ENCODE measurements around the gene RPL13. TPM values are rescaled to one million over a fixed set of nuclear protein-coding genes. Genes with fewer than 3 reads are reported as not detected.

The RPL13 gene
- total RNA-seq, 4 donors from 2014 or later: 1,597 to 3,276 (median 2,603) TPM

- TF ChIP-seq POLR2A (IDR thresholded peaks at IDR 0.05) (no peak), CTCF (IDR thresholded peaks at IDR 0.05) (no peak)
- Histone ChIP-seq H3K4me3 (no peak overlapping the region), H3K27me3 (no peaks in the 10 kb centered on the region), H3K4me1 (peaks cover 0 to 32% (median 14%) of the 10 kb centered on the region in 4 donors), H3K27ac (peak overlapping the region in 2 of 4 donors; percentile 16 to 17), H3K36me3 (peaks cover 0 to 51% (median 0%) of the 10 kb centered on the region in 3 donors), H3K9me3 (no peaks in the 10 kb centered on the region)
- no peak for DNase-seq
Measured at GRCh38 chr16:89557690-89558490, 2.6 kb upstream of the RPL13 start.

GRCh38 chr16:89561142-89561883 lies 831 bp downstream of the RPL13 start:
- Histone ChIP-seq H3K4me1 (peaks cover 4 to 67% (median 35%) of the 10 kb centered on the region in 4 donors), H3K9me3 (no peaks in the 10 kb centered on the region), H3K27ac (peak overlapping the region; percentile 95 to 96 (median 96)), H3K4me3 (peak overlapping the region; percentile 69 to 92 (median 74)), H3K27me3 (no peaks in the 10 kb centered on the region), H3K36me3 (peaks cover 0 to 36% (median 0%) of the 10 kb centered on the region in 3 donors)
- DNase-seq: no peak
- TF ChIP-seq CTCF (IDR thresholded peaks at IDR 0.05): no peak
- no peak for TF ChIP-seq POLR2A (IDR thresholded peaks at IDR 0.05)

- peaks cover 4 to 68% (median 35%) of the 10 kb centered on the region in 4 donors for H3K4me1 ChIP-seq
- peak overlapping the region; percentile 69 to 92 (median 74) for H3K4me3 ChIP-seq
- DNase-seq: no peak
Measured at GRCh38 chr16:89561884-89562599, 1.6 kb downstream of the RPL13 start.

GRCh38 chr16:89562939-89563338 lies 2.5 kb downstream of the RPL13 start:
- no peak overlapping the region for H3K4me3 ChIP-seq
- peaks cover 4 to 68% (median 35%) of the 10 kb centered on the region in 4 donors for H3K4me1 ChIP-seq
- no peak for DNase-seq
- TF ChIP-seq POLR2A (IDR thresholded peaks at IDR 0.05): no peak
- no peak for TF ChIP-seq CTCF (IDR thresholded peaks at IDR 0.05)
- H3K36me3 ChIP-seq: peaks cover 0 to 33% (median 0%) of the 10 kb centered on the region in 3 donors
- no peaks in the 10 kb centered on the region for H3K27me3 ChIP-seq
- H3K27ac ChIP-seq: no peak overlapping the region
- no peaks in the 10 kb centered on the region for H3K9me3 ChIP-seq

More at GRCh38 chr16:89561884-89562599, 1.6 kb downstream of the RPL13 start:
- TF ChIP-seq CTCF (IDR thresholded peaks at IDR 0.05): no peak
- peak in 1 of 2 donors; percentile 22 for TF ChIP-seq POLR2A (IDR thresholded peaks at IDR 0.05)
- Histone ChIP-seq H3K27me3 (no peaks in the 10 kb centered on the region), H3K9me3 (no peaks in the 10 kb centered on the region), H3K36me3 (peaks cover 0 to 33% (median 0%) of the 10 kb centered on the region in 3 donors), H3K27ac (peak overlapping the region; percentile 95 to 96 (median 96))

Data from Peyer's patch (tissue), 4 donors.